Colonic mucosa (tissue), 4 donors: ENCODE measurements around the gene KMT2C. TPM values are rescaled to one million over a fixed set of nuclear protein-coding genes. Genes with fewer than 3 reads are reported as not detected.

ENCODE experiments used
- DNase-seq: peaks from one replicate; pipeline ENCODE4 v3.0.0-alpha.2; 2020
- H3K27ac ChIP-seq: fragments of 200-600 bp; one replicate; pipeline ENCODE4 v1.8.0; 2021
- H3K27me3 ChIP-seq: fragments of 200-600 bp; one replicate; pipeline ENCODE4 v1.8.0; 2021
- H3K36me3 ChIP-seq: fragments of 200-600 bp; one replicate; pipeline ENCODE4 v1.8.0; 2021
- H3K4me1 ChIP-seq: fragments of 200-600 bp; one replicate; pipeline ENCODE4 v1.8.0; 2021; ENCODE audit warnings: mild to moderate bottlenecking
- H3K4me3 ChIP-seq: fragments of 200-600 bp; one replicate; pipeline ENCODE4 v1.8.0; 2021
- H3K9ac ChIP-seq, 2 donors: one replicate each; pipeline ENCODE4 v1.7.0; 2013; ENCODE audit warnings: control low read depth in 2 of 2, low read depth in 2 of 2, low read length in 2 of 2
- H3K9me3 ChIP-seq: fragments of 200-600 bp; one replicate; pipeline ENCODE4 v1.8.0; 2021
- CTCF ChIP-seq: fragments of 200-600 bp; IDR thresholded peaks from one replicate; pipeline ENCODE4 v1.8.0; 2022; ENCODE audit warnings: antibody characterized with exemption, mild to moderate bottlenecking
- intact Hi-C: fragments of 100-400 bp; cut with DNase I; formaldehyde crosslinking; loops from one replicate; pipeline ENCODE4 v1.14.1; 2022
- total RNA-seq, 2 donors: library from RNA; stranded (reverse); fragmentation: NEBNext Ultra II Directional in 1 of 2; extraction: Animal tissue kit (Norgen Biotek cat#: 25700) in 1 of 2; gene quantifications; one replicate each; pipeline ENCODE4 v1.2.1, GENCODE V29; 2021
- donor health status: healthy.
- donor health status: DM: no; HTN: no; CAD: no.
- donor health status: DM: no; HTN: no; CAD: no.

KMT2C gene
- total RNA-seq, 2 donors from 2014 or later, result 70.9 to 73.3 TPM

DNA sequence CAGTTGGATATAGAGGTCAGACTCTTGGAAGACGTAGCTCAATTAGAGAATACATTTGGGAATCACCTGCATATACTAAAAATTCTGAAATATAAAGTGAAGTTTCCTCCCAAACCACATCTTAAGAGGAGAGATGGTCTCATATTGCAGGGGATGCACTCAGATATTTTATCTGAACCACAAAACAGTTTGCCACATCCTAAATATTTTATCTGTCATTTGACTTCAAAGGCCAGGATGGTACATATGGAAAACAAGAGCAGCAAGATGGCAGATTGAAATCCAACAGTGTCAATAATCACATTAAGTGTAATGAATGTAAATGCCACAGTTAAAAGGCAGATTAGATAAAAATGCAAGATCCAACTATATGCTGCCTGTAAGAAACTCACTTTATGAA, 313.3 kb downstream of the KMT2C start:
- Histone ChIP-seq H3K36me3 (no peaks in the 10 kb centered on the region), H3K9ac (no peak overlapping the region), H3K4me3 (no peak overlapping the region), H3K4me1 (no peaks in the 10 kb centered on the region), H3K27ac (no peak overlapping the region), H3K9me3 (no peaks in the 10 kb centered on the region), H3K27me3 (no peaks in the 10 kb centered on the region)
- TF ChIP-seq CTCF, result no peak
- no peak for DNase-seq
- intact Hi-C loops, result no loop called here

- H3K36me3 ChIP-seq, result no peaks in the 10 kb centered on the region
- no peaks in the 10 kb centered on the region for H3K27me3 ChIP-seq
- TF ChIP-seq CTCF, result no peak
- intact Hi-C loops, result no loop called here
- H3K9me3 ChIP-seq, result no peaks in the 10 kb centered on the region
- no peak for DNase-seq
- H3K4me1 ChIP-seq, result no peaks in the 10 kb centered on the region
- H3K4me3 ChIP-seq, result no peak overlapping the region
- H3K27ac ChIP-seq, result no peak overlapping the region
- H3K9ac ChIP-seq, result no peak overlapping the region
These were observed 314.4 kb downstream of the KMT2C start for GRCh38 chr7:152121432-152121831.

DNA sequence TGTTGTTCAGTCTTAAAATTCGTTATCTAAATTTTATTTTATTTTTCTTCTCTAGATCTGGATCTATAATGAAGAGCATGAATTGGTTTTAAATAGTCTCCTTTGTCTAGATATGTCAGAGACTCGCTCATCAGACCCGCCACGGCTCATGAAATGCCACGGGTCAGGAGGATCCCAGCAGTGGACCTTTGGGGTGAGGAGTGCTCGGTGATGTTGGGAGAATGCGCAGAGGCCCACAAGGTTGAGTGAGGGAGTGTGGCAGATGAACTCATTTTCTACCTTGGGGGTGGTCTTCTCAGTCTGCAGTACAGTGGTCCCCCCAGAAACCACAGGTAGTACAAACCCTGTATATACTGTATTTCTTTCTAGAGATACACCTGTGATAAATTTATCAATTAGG, 315.0 kb downstream of the KMT2C start:
- intact Hi-C loops, result no loop called here
- Histone ChIP-seq H3K9me3 (no peaks in the 10 kb centered on the region), H3K27me3 (no peaks in the 10 kb centered on the region), H3K4me3 (no peak overlapping the region), H3K27ac (no peak overlapping the region), H3K4me1 (no peaks in the 10 kb centered on the region), H3K36me3 (no peaks in the 10 kb centered on the region), H3K9ac (no peak overlapping the region)
- no peak for TF ChIP-seq CTCF
- no peak for DNase-seq

DNA sequence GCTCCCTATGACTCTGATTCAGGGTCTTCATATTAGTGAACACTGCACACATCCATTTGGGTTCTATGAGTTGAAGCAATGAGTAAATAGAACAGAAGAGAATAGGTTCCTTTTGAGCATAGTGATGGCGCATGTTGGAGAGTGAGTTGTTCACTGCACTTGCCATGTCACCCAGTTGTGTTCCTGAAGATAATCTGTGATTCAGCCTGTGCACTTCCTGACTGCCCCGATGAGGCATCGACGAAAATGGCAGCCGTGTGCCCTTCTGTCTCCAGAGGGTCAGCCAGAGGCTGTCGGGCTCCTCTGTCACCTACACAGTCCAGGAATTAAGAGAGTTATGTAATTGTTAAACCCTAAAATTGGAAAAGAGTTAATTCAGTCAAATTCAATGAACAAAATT, 315.6 kb downstream of the KMT2C start:
- intact Hi-C loops, result no loop called here
- H3K9ac ChIP-seq, result no peak overlapping the region
- no peaks in the 10 kb centered on the region for H3K27me3 ChIP-seq
- H3K4me3 ChIP-seq, result no peak overlapping the region
- H3K27ac ChIP-seq, result no peak overlapping the region
- DNase-seq, result no peak
- H3K4me1 ChIP-seq, result no peaks in the 10 kb centered on the region
- H3K9me3 ChIP-seq, result no peaks in the 10 kb centered on the region
- no peaks in the 10 kb centered on the region for H3K36me3 ChIP-seq
- no peak for TF ChIP-seq CTCF

- no peak overlapping the region for H3K4me3 ChIP-seq
- TF ChIP-seq CTCF, result no peak
- H3K9me3 ChIP-seq, result no peaks in the 10 kb centered on the region
- H3K9ac ChIP-seq, result no peak overlapping the region
- intact Hi-C loops, result no loop called here
- no peaks in the 10 kb centered on the region for H3K36me3 ChIP-seq
- no peak for DNase-seq
- no peak overlapping the region for H3K27ac ChIP-seq
- H3K27me3 ChIP-seq, result no peaks in the 10 kb centered on the region
- H3K4me1 ChIP-seq, result no peaks in the 10 kb centered on the region
These were observed 318.4 kb downstream of the KMT2C start for GRCh38 chr7:152117356-152117755.
